HG02759 (cell line): Measurements from ENCODE around the gene STIM2.
A peak's percentile ranks its signal among the peaks of the same experiment; 100 is the strongest.

Experiments used
- ATAC-seq: cut with Tn5 transposase; IDR thresholded peaks from one replicate; pipeline ENCODE4 v1.9.1; 2021; ENCODE audit warnings: mild to moderate bottlenecking, moderate library complexity; ENCODE audit not compliant: unreplicated experiment

The STIM2 gene

DNA sequence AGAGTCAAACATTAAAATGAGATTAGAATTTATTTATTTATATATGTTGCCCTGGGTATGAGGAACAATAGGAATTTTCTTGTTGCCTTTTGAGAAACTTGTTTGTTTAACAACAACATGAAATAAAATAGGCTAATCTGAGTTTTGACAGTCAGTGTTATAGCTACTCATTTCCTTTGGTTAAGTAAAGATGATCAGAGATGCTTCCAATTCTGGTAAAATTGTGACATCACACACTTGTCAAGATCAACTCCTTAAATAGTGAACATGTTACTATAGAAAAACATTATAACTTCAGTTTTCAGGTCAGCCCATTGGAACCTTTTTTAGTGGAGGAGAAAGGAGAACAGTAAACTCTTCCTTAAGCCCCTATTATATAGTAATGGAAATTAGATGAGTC is 136.1 kb downstream of the STIM2 start:
- no peak for ATAC-seq

DNA sequence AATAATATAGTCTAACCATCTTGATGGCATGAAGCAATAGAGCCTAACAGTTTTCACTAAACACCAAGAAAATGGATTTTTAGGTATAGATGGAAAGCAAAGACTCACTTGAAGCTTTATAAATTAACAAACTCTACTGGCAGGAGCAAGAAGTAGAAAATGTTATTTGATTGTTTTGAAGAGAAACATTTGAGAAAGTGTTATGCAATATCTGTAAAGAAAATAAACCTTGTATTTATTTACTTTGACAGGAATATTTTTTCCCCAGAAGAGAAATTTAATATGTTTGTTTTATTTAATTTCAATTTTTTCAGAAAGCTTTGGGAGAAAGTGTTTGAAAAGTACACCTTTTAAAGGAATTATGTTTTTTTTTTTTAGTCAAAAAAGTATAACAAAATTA is 139.0 kb downstream of the STIM2 start:
- ATAC-seq: no peak

DNA sequence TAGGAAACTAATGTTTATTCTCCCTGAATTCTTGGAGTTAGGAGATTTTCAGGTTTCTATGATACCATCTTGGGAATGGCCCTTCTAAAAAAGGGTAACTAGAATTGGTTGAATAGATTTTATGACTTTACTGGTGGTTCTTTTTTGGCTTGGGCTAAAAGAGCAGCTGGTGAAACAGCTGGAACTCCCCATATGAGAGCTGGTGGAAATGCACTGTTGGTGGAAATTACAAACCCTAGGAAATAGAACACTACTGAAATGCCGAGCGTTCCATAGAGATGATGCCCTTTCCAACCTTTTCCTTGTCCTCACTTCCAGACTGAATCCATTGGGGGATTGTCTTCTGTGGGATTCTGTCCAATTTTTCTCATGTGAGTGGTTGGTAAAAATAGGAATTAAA is 139.5 kb downstream of the STIM2 start:
- ATAC-seq: no peak

DNA sequence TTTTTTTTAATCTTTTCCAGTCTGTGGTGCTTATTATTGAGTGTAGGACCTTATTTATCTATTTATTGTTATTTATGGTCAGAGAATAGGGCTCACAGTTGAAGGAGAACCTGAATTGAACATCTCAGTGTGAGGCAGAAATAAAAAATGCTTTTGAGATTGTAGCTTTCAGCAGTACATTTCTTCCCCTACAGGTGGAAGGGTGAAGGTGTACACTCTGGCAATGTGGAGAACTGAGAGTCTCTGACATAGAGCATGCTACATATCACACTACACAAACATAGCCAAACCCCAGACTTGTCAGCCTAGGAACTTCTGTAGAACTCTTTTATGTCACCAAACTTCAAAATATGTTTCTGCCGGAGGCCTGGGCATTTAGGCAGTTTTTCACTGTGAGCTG is 140.2 kb downstream of the STIM2 start:
- peak; percentile 85 for ATAC-seq

DNA sequence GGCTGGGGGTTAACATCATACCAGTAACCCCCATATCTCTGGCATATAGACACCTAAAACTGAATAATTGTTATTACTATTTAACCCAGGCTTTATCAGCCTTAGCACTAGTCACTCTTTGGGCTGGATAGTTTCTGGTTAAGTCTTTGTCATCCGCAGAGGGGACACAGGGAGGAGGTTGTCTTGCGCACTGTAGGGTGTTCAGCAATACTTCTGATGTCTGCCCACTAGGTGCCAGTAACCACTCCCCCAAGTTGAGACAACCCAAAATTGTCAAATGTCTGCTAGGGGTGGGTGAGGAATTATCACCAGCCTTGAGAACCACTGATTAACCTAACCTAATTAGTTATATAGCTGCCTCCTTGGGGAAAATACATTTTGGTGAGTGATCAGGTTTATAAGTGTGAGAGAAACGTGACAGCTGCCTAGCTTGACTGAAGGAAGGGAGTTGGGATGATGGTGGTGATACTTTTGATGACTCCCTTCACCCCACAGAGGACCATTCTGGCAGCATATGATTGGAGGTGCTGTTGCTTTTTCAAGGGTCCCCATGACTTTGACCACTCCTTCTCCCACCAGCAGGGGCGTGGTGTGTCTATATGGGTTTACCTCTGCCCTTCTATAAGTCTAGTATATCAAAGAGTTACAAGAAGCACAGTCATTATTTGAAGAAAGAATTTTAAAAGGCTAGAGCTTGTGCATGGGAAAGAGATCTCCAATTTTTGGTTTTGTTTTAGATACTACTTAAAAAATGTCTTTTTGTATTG is 140.9 kb downstream of the STIM2 start:
- no peak for ATAC-seq

DNA sequence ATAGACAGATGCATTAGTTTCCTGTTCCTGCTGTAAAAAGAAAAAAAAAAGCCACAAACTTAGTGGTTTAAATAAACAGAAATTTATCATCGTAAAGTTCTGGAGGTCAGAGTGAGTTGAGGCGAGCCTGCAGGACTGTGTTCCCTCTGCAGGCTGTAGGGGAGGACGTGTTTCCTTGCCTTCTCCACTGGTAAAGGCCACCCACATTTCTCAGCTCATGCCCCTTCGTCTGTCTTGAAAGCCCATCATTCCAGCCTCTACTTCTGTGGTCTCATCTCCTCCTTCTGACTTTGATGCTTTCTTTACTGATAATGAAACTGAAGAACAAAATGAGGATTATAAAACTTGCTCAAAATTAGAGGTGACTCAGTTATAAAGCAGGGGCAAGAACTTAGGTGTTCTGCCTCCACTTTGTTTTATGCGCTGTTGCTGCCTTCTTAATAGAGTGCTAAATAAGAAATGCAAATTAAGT is 143.0 kb downstream of the STIM2 start:
- ATAC-seq: no peak

DNA sequence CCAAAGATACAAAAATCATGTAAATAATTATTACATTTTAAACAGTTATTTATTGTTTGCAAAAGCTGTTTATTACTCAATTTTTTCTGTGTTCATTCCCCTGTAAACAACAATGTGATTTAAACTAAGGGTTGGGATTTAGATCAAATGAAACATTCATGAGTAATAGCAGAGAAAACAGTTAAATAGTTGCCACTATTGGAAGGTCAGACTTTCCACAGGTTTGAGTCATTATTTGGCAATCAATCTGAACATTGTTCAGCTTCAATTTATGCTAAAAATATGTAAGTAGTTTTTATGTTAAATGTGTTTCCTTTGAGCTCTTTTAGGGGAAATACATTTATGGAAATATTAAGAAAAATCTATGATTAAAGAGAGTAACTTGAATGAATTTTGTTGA is 144.9 kb downstream of the STIM2 start:
- ATAC-seq: no peak

DNA sequence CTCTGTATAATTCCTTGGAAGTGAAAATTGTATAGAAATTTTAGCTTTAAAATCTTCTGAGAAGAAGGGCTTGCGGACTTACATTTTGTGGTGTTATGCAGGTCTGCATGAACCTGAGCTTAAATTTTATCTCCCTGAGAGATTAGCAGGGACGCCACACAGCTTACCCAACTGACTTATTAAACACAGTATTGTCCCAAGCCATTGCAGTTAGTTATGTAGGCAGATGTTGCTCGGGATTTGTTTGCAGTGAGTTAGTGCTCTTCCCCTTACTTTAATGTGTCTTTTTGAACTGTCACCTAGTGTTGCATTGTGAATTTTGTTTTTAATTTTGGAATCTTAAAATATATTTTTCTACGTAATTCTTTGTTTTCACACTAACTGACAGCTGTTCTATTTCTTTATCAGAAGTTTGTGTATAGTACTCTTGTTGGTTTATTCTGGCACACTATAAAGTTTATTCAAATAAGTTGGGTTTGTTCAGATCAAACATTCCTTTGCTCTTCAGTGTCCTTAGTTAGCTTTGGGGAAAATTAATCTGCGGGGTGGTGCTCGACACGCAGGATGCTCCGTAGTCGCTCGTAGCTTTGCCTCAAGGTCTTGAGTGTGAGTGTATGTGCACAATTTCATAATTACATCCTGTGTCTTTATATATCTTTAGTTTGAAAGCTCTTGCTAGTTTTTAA is 145.4 kb downstream of the STIM2 start:
- ATAC-seq: no peak

DNA sequence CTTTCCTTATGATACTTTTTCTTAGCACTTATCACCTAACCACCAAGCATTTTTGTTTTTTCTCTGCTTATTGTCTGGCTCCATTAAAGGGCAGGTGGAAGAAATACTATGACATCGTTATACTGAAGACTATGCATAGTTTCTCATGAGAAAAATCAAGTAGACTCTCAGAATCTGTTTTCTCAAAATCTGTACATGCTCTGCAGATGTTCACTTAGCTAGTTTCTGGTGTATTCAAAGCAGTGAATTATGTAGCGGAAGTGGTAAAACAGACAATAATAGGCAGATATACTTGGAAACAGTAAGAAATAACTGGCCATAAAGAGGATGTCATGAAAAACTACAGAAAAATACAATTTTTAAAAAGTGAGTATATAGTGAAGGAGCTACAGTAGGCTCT is 146.0 kb downstream of the STIM2 start:
- ATAC-seq: no peak

DNA sequence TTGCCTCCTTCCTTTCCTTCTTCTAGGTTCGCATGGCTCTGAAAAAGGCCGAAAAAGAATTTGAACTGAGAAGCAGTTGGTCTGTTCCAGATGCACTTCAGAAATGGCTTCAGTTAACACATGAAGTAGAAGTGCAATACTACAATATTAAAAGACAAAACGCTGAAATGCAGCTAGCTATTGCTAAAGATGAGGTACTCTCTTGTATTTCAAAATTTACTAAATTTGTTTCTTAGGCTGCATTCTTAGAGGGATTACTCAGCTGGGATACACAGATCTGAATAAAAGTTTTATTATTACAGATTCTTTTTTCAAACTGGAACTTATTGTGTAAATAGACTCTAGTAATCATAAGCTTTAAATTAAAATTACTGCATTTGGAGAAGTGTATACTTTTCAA is 146.9 kb downstream of the STIM2 start:
- no peak for ATAC-seq

DNA sequence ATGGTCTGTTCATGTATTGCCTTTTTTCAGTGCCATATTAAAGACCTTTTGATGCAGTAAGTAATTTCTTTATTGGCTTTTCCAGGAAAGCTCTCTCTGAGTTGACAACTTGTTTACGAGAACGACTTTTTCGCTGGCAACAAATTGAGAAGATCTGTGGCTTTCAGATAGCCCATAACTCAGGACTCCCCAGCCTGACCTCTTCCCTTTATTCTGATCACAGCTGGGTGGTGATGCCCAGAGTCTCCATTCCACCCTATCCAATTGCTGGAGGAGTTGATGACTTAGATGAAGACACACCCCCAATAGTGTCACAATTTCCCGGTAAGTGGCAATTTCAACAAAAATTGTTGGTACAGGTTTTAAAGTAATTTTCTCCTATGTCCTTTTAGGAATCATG is 148.0 kb downstream of the STIM2 start:
- no peak for ATAC-seq

DNA sequence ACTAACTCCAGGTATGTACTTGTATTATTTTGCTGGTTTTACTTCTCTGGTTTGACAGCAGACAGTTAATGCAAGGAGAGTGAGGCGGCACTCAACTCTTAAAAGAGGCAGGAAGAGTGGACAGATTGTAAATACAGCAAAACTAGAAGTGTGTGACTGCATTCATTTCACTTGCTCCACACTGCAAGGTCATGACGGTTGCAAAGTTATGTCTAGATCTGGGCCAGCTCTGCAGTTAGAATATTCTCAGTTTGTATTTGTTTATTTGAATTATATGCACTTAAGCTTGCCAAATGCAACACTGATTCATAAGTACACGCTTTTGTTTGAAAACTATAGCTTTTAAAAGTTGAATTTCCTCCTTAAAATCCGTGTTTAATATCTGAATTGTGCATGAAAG is 148.9 kb downstream of the STIM2 start:
- ATAC-seq: no peak

DNA sequence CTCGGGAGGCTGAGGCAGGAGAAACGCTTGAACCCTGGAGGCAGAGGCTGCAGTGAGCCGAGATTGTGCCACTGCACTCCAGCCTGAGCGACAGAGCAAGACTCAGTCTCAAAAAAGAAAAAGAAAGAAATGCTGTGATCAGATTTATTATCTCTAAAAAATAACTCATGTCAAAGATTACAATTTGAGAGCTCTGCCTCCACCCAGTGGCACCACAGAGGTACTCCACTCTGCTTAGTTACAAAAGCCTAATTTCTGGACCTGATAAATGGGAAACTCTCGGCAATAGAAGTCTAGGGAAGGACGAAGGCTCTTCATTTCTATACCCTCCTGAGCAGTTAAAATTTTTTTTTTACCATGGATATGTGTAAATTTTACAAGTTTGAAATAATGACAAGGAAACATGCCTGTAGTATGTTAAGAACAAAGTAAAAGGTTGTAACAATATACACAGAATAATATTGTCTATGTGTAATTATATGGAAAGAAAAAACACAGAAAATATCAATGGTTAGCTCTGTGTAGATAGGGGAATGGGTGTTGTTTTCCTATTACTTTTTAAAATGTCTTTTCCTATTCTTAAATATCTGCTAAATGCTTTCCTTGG is 149.8 kb downstream of the STIM2 start:
- peak; percentile 84 for ATAC-seq

DNA sequence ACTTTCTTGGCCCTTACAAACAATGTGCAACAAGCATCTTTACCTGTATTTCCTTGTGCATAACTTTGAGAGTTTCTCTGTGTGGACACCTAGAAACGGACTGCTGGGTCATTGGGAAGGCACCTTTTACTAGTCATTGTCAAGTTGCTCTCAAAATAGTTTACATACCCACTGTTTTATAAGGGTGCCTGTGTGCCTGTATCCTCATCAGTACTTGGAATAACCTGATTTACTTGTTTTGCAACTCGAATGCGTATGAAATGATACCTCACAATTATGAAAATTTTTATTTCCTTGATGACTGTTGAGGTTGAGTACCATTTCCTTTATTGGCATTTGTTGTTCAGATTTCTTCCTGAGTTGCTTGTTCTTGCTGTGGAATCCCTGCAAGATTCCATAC is 150.8 kb downstream of the STIM2 start:
- no peak for ATAC-seq

DNA sequence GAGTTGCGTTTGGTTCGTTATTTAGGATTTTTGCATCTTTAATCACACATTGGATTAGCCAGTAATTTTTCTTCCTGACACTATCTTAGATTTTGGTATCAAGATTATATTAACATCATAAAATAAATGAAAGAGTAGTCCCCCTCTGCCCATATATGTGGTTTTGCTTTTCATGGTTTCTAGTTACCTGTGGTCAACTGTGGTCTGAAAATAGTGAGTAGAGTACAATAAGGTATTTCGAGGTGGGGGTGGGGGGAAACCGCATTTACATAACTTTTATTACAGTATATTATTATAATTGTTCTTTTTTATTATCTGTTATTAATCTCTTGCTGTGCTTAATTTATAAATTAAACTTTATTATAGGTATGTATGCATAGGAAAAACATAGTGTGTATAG is 152.4 kb downstream of the STIM2 start:
- no peak for ATAC-seq

DNA sequence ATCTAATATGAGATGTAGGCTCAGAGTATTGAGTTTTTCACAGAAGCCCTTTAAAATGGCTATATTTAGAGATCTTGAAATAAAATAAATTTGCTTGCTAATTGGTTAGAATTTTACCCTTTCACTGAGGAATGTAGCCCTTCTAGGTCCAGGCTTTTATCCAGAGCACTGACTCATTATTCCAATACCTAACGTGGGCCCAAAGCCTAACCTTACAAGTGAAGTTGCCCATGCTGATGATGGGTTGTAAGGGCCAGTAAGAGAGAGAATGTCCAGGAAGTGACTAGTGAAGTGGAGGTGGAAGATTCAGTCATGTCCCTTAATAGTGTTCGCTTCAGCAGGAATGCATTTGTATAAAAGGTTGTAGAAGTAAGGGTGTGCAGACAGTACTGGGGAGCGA is 155.9 kb downstream of the STIM2 start:
- no peak for ATAC-seq

DNA sequence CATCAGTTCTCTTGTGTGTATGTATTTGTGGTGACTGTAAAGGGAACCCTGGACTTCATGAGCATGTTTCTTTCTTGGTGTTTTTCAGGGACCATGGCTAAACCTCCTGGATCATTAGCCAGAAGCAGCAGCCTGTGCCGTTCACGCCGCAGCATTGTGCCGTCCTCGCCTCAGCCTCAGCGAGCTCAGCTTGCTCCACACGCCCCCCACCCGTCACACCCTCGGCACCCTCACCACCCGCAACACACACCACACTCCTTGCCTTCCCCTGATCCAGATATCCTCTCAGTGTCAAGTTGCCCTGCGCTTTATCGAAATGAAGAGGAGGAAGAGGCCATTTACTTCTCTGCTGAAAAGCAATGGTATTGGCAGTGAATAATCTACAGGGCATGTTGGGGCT is 157.0 kb downstream of the STIM2 start:
- no peak for ATAC-seq

DNA sequence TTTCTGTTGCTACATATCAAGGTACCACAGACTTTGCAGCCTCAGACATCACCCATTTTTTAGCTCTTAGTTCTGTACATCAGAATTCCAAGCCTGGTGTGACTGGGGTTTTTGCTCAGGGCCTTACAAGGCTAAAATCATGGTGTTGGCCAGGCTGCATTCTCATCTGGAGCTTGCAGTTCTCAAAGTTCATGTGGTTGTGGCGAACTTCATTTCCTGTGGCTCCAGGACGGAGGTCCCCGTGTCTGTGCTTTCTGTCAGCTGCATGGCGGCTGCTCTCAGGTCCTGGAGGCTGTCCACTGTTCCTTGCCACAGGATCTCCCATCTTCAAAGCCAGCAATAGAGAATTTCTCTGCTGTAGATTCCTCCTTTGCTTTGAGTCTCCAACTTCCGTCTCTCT is 157.4 kb downstream of the STIM2 start:
- no peak for ATAC-seq

DNA sequence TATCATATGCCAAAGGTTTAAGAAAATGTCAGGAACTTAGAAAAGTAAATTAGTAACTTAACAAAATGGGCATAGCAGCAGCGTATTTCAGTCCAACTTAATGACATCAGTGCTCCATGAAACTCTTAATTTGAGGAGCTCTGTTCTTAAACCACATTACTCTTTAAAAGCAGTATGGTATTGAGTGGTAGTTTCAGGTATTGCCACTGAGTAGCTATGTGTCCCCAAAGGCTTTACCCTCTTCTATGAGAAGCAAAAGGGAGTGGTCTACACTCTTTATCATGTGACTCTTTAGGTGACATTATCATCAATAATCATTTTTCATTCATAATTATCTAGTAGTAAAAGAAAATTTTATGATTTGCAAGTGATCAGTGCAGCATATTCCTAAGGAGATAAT is 158.3 kb downstream of the STIM2 start:
- no peak for ATAC-seq

DNA sequence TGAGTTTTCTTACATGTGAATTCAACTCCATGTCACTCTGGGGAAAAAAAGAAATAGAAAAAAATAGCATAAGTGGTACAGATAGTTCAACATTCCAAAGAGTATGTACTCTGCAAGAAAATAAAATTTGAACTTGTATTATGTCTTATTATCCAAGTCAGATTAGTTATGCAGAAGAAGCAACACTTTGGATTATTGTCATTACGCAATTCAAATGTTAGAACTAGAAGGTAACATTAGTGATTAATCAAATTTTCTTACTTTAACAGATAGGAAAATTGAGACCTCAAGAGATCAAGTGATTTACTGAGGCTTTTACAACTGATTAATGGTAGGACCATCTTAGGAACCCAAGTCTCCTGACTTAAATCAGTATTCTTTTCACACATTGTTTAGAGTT is 159.1 kb downstream of the STIM2 start:
- no peak for ATAC-seq

DNA sequence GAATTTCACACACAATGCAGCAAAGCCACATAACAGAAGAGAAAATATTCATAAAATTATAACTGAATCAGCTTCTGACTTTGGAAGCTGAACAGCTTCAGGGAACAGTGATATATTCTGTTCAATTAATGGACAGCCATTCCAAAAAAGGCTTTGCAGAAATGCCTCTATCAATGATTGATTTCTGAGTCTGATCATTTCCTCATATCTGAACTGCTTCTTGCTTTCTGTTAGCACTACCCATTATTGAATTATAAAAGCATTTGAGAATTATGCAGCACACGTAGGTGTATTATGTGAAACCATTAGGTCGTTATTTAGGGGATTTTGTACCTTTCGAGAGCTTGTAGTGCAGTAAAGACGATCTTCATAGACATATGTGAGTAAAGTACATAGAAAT is 159.6 kb downstream of the STIM2 start:
- no peak for ATAC-seq

DNA sequence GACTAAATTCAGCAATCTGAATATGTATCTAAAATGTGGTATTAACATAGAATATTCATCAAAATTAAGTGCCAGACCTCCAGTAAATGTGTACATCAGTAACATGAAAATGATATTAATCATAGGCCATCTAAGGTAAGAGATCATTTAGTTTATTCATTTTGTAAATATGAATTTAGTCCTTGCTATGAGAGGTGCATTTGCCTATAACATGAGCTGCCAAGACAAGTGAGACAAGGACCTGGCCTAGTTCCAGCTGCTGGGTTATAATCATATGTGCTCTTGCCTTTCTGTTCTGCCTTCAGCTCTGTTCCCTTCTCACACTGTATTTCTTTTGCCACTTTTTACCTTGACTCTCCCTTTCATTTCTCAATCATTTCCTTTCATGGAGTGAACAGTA is 160.0 kb downstream of the STIM2 start:
- ATAC-seq: no peak
